OCI-LY7 (cell line): Measurements from ENCODE around the gene FGGY.

Experiments used
- EZH2phosphoT487 ChIP-seq: fragments of 200-600 bp; sonication (generic); IDR thresholded peaks from 2 replicates; pipeline ENCODE4 v1.6.1; 2018; ENCODE audit warnings: low read depth, borderline replicate concordance, mild to moderate bottlenecking, mixed run types, antibody characterized with exemption, low read length, moderate library complexity, mixed read lengths
- TF ChIP-seq, protein P1 (sequence below): fragments of 200-600 bp; sonication (generic); conservative IDR thresholded peaks from 2 replicates; pipeline ENCODE4 v1.5.1; 2014; ENCODE audit warnings: mild to moderate bottlenecking, antibody characterized with exemption, low read length, moderate library complexity, mixed read lengths

- TF ChIP-seq, protein P1, sequence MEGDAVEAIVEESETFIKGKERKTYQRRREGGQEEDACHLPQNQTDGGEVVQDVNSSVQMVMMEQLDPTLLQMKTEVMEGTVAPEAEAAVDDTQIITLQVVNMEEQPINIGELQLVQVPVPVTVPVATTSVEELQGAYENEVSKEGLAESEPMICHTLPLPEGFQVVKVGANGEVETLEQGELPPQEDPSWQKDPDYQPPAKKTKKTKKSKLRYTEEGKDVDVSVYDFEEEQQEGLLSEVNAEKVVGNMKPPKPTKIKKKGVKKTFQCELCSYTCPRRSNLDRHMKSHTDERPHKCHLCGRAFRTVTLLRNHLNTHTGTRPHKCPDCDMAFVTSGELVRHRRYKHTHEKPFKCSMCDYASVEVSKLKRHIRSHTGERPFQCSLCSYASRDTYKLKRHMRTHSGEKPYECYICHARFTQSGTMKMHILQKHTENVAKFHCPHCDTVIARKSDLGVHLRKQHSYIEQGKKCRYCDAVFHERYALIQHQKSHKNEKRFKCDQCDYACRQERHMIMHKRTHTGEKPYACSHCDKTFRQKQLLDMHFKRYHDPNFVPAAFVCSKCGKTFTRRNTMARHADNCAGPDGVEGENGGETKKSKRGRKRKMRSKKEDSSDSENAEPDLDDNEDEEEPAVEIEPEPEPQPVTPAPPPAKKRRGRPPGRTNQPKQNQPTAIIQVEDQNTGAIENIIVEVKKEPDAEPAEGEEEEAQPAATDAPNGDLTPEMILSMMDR, result no peak
- no peak for TF ChIP-seq EZH2phosphoT487
Observed at GRCh38 chr1:59417406-59417805, 120.5 kb downstream of the FGGY start.
